HL-60 (cell line): ENCODE measurements around the gene DCAKD.

Experiments used
- DNase-seq, 2 experiments: peaks; one replicate each; pipeline ENCODE4 v3.0.0-alpha.2; 2010 to 2020; ENCODE audit warnings: low read depth in 1 of 2, low spot score in 1 of 2
- H3K27ac ChIP-seq: fragments of 250-450 bp; sonication (Bioruptor Pico); replicated peaks from 2 replicates; pipeline ENCODE4 v1.5.1; 2020; ENCODE audit warnings: mild to moderate bottlenecking, moderate library complexity
- H3K27me3 ChIP-seq: fragments of 250-450 bp; sonication (Bioruptor Pico); 2 replicates; pipeline ENCODE4 v1.5.1; 2021; ENCODE audit warnings: mild to moderate bottlenecking, moderate library complexity; ENCODE audit not compliant: insufficient read depth, poor library complexity, severe bottlenecking
- H3K4me3 ChIP-seq: replicated peaks from 2 replicates; pipeline ENCODE4 v1.5.1; 2011; ENCODE audit warnings: mild to moderate bottlenecking, control low read depth, low read length; ENCODE audit not compliant: insufficient read depth
- GABPA ChIP-seq: IDR thresholded peaks from 2 replicates; pipeline ENCODE4 v1.6.1; 2012; ENCODE audit warnings: low read depth
- POLR2AphosphoS5 ChIP-seq: IDR thresholded peaks from 2 replicates; pipeline ENCODE4 v1.6.1; 2012; ENCODE audit warnings: low read depth
- SPI1 ChIP-seq: IDR thresholded peaks from 2 replicates; pipeline ENCODE4 v1.6.1; 2012; ENCODE audit warnings: low read depth, mild to moderate bottlenecking, borderline replicate concordance
- TF ChIP-seq, protein P1 (sequence below): IDR thresholded peaks from one replicate; pipeline ENCODE4 v1.5.1; 2011; ENCODE audit warnings: low read length, control low read depth, inconsistent platforms; ENCODE audit not compliant: insufficient read depth
- TF ChIP-seq, protein P2 (sequence below): IDR thresholded peaks from 2 replicates; pipeline ENCODE4 v1.6.1; 2012; ENCODE audit warnings: low read depth; ENCODE audit not compliant: insufficient replicate concordance

DCAKD gene

DNA sequence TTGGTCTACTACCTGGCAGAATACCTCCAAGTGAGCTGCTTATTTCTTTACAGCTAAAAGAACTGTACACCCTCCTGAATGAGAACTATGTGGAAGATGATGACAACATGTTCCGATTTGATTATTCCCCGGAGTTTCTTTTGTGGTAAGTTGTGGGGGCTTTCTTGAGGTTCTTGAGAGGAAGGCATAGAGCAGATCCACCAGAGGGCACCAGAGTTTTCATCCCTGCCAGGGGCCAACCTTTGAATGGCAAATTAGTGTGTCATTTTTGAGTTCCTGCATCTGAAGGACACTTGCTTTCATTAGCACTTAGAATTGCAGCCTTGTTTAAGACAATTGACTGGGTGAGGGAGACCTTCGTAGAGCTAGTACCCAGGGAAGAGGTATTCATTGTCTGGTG is 44.7 kb upstream of the DCAKD start:
- no peak overlapping the region for H3K27ac ChIP-seq
- no peak for DNase-seq

DNA sequence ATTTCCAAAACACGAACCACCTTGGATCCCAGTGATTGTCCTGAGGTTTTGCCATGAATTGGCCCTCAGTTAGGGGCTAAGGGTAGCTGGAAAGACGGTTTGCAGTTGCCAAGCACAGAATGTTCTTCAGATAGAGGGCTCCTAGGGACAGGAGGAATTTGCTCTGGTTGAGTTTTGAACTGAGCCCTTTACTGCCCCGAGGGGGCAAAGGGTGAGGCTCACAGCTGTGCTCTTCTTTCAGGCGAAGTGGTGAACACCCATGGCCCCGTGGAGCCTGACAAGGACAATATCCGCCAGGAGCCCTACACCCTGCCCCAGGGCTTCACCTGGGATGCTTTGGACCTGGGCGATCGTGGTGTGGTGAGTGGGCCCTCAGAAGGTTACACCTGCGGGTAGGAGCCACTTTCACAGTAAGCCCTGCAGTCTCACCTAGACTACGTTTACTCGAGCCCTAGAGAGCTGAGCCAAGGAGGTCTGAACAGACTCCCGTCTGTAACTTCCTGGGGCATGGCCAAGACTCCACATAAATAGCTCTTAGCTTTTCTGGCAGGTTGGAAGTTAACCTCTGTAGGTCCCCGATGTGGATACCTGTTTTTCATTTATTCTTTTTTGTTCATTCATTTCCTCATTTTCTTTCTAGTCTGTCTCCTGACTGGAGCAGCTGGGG is 42.1 kb upstream of the DCAKD start:
- no peak for DNase-seq
- Histone ChIP-seq H3K4me3 (no peak overlapping the region), H3K27me3 (no peaks in the 10 kb centered on the region), H3K27ac (no peak overlapping the region)
- TF ChIP-seq, protein P1, sequence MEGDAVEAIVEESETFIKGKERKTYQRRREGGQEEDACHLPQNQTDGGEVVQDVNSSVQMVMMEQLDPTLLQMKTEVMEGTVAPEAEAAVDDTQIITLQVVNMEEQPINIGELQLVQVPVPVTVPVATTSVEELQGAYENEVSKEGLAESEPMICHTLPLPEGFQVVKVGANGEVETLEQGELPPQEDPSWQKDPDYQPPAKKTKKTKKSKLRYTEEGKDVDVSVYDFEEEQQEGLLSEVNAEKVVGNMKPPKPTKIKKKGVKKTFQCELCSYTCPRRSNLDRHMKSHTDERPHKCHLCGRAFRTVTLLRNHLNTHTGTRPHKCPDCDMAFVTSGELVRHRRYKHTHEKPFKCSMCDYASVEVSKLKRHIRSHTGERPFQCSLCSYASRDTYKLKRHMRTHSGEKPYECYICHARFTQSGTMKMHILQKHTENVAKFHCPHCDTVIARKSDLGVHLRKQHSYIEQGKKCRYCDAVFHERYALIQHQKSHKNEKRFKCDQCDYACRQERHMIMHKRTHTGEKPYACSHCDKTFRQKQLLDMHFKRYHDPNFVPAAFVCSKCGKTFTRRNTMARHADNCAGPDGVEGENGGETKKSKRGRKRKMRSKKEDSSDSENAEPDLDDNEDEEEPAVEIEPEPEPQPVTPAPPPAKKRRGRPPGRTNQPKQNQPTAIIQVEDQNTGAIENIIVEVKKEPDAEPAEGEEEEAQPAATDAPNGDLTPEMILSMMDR, result no peak
- TF ChIP-seq SPI1 (no peak), GABPA (no peak), POLR2AphosphoS5 (no peak)
- TF ChIP-seq, protein P2, sequence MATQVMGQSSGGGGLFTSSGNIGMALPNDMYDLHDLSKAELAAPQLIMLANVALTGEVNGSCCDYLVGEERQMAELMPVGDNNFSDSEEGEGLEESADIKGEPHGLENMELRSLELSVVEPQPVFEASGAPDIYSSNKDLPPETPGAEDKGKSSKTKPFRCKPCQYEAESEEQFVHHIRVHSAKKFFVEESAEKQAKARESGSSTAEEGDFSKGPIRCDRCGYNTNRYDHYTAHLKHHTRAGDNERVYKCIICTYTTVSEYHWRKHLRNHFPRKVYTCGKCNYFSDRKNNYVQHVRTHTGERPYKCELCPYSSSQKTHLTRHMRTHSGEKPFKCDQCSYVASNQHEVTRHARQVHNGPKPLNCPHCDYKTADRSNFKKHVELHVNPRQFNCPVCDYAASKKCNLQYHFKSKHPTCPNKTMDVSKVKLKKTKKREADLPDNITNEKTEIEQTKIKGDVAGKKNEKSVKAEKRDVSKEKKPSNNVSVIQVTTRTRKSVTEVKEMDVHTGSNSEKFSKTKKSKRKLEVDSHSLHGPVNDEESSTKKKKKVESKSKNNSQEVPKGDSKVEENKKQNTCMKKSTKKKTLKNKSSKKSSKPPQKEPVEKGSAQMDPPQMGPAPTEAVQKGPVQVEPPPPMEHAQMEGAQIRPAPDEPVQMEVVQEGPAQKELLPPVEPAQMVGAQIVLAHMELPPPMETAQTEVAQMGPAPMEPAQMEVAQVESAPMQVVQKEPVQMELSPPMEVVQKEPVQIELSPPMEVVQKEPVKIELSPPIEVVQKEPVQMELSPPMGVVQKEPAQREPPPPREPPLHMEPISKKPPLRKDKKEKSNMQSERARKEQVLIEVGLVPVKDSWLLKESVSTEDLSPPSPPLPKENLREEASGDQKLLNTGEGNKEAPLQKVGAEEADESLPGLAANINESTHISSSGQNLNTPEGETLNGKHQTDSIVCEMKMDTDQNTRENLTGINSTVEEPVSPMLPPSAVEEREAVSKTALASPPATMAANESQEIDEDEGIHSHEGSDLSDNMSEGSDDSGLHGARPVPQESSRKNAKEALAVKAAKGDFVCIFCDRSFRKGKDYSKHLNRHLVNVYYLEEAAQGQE, result no peak

More for the DNA sequence above, 44.7 kb upstream of the DCAKD start:
- TF ChIP-seq SPI1 (no peak), POLR2AphosphoS5 (no peak)
- TF ChIP-seq, protein P1, result peak; percentile 38
- TF ChIP-seq, protein P2, result no peak
- Histone ChIP-seq H3K4me3 (no peak overlapping the region), H3K27me3 (no peaks in the 10 kb centered on the region)

DNA sequence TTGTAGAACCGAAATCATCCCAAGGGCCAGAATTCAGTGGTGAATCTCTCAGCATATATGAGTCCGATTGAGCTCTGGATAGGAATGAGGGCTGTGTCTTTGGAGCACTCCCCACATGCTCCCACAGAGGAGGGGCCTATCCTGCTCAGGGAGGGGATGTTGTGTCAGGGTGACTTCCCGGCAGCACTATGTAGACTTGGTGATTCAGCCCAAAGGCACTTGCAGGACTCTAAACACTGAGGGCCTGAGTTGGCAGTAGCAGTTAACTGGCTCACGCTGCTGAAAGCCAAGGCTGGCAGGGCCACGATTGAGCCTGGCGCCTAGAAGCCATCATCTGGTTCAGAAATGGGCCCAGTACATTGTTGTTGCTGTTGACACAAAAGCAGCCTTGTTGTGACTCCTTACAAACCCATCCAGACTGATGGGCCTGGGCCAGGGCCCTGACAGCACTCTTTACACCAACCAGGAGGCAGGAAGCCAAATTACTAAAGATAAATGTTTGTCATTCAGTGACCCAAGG is 41.5 kb upstream of the DCAKD start:
- no peaks in the 10 kb centered on the region for H3K27me3 ChIP-seq
- no peak overlapping the region for H3K4me3 ChIP-seq
- H3K27ac ChIP-seq, result no peak overlapping the region
- TF ChIP-seq, protein P1, result no peak
- TF ChIP-seq SPI1 (no peak), GABPA (no peak), POLR2AphosphoS5 (no peak)
- TF ChIP-seq, protein P2, result no peak
- DNase-seq, result no peak
